GM12878 (cell line): ENCODE data around the gene SLC35G2.
A peak's percentile ranks its signal among the peaks of the same experiment; 100 is the strongest.

Experiments
- BRCA1 ChIP-seq: IDR thresholded peaks from 2 replicates; pipeline ENCODE4 v1.6.1; 2011; ENCODE audit warnings: low read depth, low read length, improper control_type of control experiment
- CBX5 ChIP-seq: sonication (generic); IDR thresholded peaks from 2 replicates; pipeline ENCODE4 v1.6.1; 2016; ENCODE audit warnings: low read depth, moderate library complexity, mild to moderate bottlenecking, inconsistent platforms
- CEBPB ChIP-seq, 2 experiments: fragments of 150-350 bp in 1 of 2; IDR thresholded peaks; 2 replicates each; pipeline ENCODE4 v1.6.1; 2012 to 2014; ENCODE audit warnings: low read depth in 2 of 2, low read length in 2 of 2, borderline replicate concordance in 1 of 2, inconsistent platforms in 1 of 2
- CHD4 ChIP-seq: fragments of 200-600 bp; sonication (generic); IDR thresholded peaks from 2 replicates; pipeline ENCODE4 v1.6.1; 2016; ENCODE audit warnings: mild to moderate bottlenecking
- CREM ChIP-seq: IDR thresholded peaks from 2 replicates; pipeline ENCODE4 v1.6.1; 2014; ENCODE audit warnings: antibody characterized with exemption, low read depth
- CTCF ChIP-seq, 3 experiments: IDR thresholded peaks in 2 of 3; conservative IDR thresholded peaks in 1 of 3; 2 replicates each; pipeline ENCODE4 v1.5.1; 2011; ENCODE audit warnings: low read depth in 3 of 3, low read length in 3 of 3, mild to moderate bottlenecking in 3 of 3, control low read depth in 2 of 3, moderate library complexity in 2 of 3, inconsistent platforms in 1 of 3, mixed read lengths in 1 of 3; ENCODE audit not compliant: control insufficient read depth in 2 of 3, insufficient read depth in 1 of 3; ENCODE audit errors: extremely low read depth in 1 of 3
- ELK1 ChIP-seq: IDR thresholded peaks from 2 replicates; pipeline ENCODE4 v1.6.1; 2012; ENCODE audit warnings: low read depth, low read length, improper control_type of control experiment
- ETV6 ChIP-seq, 2 experiments: fragments of 450-650 bp in 1 of 2; IDR thresholded peaks in 1 of 2; conservative IDR thresholded peaks in 1 of 2; 2 replicates each; pipeline ENCODE4 v1.6.1; 2014; ENCODE audit warnings: antibody characterized with exemption in 1 of 2, borderline replicate concordance in 1 of 2, low read depth in 1 of 2, mild to moderate bottlenecking in 1 of 2, moderate library complexity in 1 of 2
- GABPA ChIP-seq: IDR thresholded peaks from 2 replicates; pipeline ENCODE4 v1.6.1; 2014; ENCODE audit warnings: antibody characterized with exemption, low read depth, mild to moderate bottlenecking, inconsistent platforms
- POLR2A ChIP-seq: IDR thresholded peaks from 2 replicates; pipeline ENCODE4 v1.6.1; 2011; ENCODE audit warnings: low read depth, mild to moderate bottlenecking, low read length
- POLR2AphosphoS5 ChIP-seq: IDR thresholded peaks from 2 replicates; pipeline ENCODE4 v1.6.1; 2011; ENCODE audit warnings: mild to moderate bottlenecking, low read length, inconsistent platforms
- TAF1 ChIP-seq: IDR thresholded peaks from 2 replicates; pipeline ENCODE4 v1.6.1; 2011; ENCODE audit warnings: mild to moderate bottlenecking, low read depth, low read length, borderline replicate concordance
- USF1 ChIP-seq: IDR thresholded peaks from 2 replicates; pipeline ENCODE4 v1.6.1; 2011; ENCODE audit warnings: borderline replicate concordance, low read depth, mild to moderate bottlenecking, moderate library complexity, mixed read lengths, low read length; ENCODE audit not compliant: insufficient read depth; ENCODE audit errors: extremely low read length
- ZBED1 ChIP-seq: IDR thresholded peaks from 2 replicates; pipeline ENCODE4 v1.6.1; 2016; ENCODE audit warnings: borderline replicate concordance

- TF ChIP-seq TAF1 (no peak), GABPA (no peak), CREM (0 out of 2 replicates have a peak, but pooled peaks have one; percentile 9), CEBPB (IDR thresholded peaks at IDR 0.05; ENCODE audit: borderline replicate concordance in 1 of 2, low read depth in 2 of 2, low read length in 2 of 2) (no peak), CTCF (IDR thresholded peaks at IDR 0.05 in 2 of 3, conservative IDR thresholded peaks at IDR 0.05 in 1 of 3; ENCODE audit: control insufficient read depth in 2 of 3, extremely low read depth in 1 of 3, insufficient read depth in 1 of 3, low read depth in 3 of 3, low read length in 3 of 3) (no peak), ZBED1 (no peak), ELK1 (no peak), CBX5 (no peak), CHD4 (no peak), BRCA1 (no peak), POLR2AphosphoS5 (no peak), ETV6 (conservative IDR thresholded peaks at IDR 0.05 in 1 of 2, IDR thresholded peaks at IDR 0.05 in 1 of 2; ENCODE audit: borderline replicate concordance in 1 of 2, low read depth in 1 of 2) (no peak; a peak in 1 of 4 replicates), POLR2A (no peak), USF1 (no peak)
Observed at GRCh38 chr3:136805795-136806194, 13.1 kb upstream of the SLC35G2 start.
